HG02678 (cell line): ENCODE measurements around the gene SLC34A3.

Experiments used
- ATAC-seq: cut with Tn5 transposase; IDR thresholded peaks from one replicate; pipeline ENCODE4 v1.9.1; 2021; ENCODE audit warnings: mild to moderate bottlenecking, moderate library complexity; ENCODE audit not compliant: unreplicated experiment

The SLC34A3 gene

DNA sequence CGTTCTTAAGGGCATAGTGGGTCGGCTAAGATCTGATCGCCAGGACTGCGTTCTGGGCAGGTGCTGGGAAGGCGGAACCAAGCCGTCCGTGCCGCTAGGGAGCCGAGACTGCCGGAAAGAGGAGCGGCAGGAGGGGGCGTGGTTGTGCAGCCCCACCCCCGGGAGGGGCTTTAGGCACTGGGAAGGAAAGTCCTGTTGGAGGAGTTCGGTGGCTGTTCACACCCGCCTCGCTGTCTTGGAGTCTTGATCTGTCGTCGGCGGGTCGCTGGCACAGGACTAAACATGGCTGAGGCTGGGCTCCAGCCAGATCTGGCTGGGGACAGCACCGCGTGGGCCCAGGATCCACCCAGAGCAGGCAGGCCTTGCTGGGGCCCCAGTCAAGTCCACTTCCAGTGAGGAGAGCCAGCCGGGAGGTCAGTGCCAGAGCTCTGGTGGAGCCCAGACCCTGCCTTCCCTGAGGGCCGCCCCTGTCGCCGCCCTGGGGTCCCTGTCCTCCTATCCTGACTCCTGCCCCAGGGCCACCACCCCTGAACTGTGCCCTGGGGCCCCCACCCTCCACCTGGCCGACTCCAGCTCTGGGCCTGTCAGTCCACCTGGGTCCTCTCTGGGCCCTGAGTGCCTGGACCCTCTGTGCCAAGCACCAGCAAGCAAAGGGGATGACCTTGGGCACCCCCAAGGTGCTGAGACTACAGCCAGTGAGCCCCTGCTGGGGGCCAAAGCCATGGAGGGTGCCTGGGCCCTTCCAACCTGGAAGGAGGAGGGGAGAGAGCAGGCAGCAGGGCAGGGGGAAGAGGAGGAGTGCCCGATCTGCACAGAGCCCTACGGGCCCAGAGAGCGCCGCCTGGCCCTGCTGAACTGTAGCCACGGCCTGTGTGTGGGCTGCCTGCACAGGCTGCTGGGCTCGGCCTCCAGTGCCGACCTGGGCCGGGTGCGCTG lies 13.2 kb upstream of the SLC34A3 start:
- ATAC-seq, result no peak

DNA sequence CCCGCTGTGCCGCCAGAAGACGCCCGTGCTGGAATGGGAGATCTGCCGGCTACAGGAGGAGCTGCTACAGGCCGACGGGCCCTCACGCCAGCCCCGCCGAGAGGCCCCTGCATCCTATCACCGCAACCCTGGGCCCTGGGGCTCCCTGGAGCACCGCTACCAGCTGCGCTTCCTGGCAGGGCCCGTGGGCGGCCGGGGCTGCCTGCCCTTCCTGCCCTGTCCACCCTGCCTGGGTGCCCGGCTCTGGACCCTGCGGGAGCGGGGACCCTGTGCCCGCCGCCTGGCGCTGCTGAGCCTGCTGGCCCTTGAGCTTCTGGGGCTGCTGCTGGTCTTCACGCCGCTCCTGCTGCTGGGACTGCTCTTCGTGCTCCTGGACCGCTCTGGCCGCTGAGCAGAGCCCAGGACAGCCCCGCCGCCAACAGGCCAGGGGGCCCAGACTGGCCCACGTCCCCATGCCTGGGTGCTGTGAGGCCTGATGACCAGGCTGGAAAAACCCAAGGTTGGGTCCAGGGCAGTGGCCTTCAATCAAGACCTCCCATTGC lies 12.4 kb upstream of the SLC34A3 start:
- no peak for ATAC-seq

DNA sequence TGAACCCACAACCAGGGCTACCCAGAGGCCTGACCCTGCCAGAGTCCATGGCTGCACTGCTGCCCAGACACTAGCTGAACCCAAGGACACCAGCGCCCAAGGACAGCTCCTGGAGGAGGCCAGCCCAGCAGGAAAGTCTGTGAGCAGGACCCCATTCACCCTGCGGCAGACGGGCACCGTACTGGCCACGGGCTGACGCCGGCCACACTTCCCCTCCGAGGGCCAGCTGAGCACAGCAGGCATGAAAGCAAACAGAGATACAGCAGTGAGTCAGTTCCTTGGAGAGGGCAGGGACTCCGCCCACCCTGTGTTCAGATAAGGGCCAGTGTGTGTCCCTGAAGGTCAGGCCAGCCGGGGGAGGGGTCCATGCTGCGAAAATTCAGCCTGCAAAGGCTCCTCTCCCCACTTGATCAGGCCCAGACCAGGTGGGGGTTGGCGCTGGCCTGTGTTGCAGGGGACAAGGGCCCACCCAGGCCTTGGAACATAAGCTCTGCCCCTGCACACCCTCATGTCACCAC lies 11.9 kb upstream of the SLC34A3 start:
- no peak for ATAC-seq

DNA sequence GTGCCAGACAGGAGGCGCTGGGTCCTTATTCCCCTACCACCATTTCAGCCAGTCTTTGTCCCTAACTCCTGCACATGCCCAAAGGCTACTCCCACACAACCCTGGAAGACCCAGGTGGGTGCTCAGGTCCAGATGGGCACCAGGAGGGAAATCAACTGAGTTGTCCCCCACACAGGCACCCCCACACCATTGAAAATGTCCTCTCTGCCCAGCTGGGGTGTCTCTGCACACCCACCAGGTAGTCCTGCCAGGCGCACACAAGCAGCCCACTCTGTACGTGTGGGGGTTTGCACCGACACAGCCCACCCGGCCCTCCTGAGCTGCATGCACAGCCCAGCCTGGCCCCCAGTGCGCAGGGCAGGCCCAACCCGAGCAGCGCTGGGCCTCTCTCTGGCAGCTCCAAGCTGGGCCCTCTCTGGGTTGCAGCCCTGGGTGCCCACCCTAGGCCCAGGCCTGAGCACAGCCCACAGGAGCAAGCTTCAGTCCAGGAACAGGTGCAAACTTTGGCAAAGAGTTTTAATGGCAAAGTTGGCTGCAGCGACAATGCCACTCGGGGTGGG lies 10.9 kb upstream of the SLC34A3 start:
- ATAC-seq, result no peak

DNA sequence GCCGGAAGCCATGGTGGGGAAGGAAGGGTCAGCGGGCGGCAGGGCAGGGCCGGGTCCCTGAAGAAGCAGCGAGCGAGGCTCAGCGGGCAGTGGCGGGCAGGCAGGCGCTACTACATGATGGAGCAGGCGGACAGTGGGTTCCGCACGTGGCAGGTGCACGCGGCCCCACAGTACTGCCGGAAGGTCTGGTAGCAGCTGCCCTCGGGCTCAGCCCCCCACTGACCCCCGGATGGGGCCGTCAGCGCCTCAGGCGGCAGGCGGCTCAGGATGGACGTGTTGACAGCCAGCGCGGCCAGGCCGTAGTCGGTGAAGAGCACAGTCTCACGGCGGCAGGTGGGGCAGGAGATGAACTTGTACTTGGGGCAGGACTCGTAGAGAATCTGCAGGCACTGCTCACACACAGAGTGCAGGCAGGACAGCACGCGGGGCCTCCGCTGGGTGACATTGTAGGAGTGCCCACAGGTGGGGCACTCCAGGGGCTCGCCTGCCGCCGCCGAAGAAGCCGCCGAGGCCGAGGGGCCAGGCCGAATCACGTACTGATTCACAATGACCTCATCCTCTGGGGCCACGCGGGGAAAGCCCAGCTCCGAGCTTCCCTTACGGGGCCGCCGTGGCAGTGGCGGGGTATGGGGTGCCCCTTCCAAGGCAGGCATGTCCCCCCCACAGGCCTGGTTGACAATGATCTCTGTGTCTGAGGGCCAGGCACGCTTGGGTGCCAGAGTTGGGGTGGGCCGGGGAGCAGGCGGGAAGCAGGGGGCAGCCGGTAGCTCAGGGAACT lies 10.2 kb upstream of the SLC34A3 start:
- ATAC-seq, result no peak

DNA sequence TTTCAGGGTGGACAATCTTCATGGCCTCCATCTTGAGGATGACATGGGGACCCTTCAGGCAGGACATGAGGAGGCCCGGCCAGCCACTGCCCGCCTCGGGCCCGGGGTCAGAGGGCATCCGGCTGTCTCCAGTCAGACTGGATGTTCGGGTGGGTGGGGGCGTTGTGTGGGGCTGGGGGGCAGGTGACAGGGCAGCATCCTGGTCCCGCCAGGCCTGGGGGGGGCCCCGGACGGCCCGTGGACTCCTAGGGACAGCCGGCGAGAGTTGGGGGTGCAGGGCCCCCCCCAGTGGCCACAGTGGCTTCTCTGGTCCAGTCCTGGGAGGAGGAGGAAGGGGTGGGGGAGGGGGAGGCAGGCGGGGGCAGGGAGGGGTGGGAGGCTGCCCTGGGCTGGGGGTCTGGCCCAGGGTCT lies 9.6 kb upstream of the SLC34A3 start:
- no peak for ATAC-seq

DNA sequence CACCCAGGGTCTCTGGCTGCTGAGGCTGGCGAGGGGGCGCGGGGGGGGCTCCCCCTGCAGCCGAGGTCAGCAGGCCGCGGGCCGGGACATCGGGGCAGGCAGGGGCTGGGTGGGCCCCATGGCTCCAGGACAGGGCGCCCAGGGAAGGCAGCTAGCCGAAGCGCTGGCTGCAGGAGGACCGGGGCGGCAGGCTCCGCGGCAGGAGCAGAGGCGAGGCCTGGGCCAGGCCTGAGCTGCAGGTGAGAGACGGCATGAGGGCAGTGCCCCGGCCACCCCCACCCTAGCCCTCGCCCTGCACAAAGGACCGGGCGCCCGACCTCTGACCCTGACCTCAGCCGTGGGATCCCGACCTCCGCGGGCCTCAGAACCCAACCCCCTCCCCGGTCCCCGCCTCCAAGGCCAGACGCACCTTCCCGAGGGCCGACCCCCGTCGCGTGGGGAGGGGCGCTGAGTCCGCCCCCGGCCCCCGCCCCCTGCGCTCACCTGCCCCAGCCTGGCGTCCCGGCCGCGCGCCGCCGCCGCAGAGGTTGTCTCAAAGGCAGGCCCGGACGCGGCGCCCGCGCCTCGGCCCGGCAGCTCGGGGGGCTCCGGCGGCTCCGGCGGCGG lies 9.1 kb upstream of the SLC34A3 start:
- no peak for ATAC-seq

DNA sequence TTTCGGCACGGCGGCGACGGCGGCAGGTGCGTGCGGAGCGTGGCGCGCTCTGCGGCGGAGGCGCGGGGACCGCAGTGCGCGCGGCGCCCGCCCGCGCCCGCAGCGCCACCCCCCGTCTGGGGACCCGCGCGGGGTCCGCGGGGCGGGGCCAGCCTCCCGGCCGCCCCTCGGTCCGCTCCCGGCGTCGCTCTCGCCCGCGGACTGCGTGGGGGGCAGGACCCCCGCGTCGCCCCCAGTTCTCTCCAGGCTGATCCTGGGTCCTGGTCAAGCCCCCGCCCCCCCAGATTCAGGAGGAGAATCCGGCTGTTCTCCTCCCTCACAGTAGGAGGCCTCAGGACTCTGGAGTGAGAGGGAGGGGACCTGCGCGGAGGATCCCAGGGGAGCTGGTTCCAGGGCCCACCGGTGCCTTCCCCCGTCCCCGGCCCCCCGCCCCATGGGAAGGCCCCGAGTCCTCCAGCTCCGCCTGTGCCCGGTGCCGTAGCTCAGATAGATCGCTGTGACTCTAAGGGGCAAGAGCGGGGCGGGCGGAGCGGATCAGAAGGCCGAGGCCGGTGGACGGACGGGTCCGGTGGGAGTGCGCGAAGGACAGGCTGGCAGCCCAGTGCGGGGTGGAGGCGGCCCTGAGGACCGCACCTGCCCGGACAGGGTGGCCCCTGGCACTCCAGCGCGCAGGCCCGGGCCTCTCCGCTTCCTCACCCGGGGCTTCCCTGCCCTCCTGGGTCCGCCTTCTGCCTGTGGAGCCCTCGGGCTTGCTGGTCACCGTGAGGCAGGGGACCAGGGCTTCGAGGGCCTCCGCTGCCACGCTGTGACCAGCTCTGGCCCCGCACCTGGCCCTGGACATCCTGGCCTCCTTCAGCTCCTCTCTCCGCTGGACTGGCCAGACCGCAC lies 8.3 kb upstream of the SLC34A3 start, which contains the start of gene RNF208:
TSS of gene RNF208 (minus strand) at position 51 of the 888 bp plus-strand sequence. CDS start 1,028 bp downstream, outside the sequence.
- peak; percentile 3 for ATAC-seq

DNA sequence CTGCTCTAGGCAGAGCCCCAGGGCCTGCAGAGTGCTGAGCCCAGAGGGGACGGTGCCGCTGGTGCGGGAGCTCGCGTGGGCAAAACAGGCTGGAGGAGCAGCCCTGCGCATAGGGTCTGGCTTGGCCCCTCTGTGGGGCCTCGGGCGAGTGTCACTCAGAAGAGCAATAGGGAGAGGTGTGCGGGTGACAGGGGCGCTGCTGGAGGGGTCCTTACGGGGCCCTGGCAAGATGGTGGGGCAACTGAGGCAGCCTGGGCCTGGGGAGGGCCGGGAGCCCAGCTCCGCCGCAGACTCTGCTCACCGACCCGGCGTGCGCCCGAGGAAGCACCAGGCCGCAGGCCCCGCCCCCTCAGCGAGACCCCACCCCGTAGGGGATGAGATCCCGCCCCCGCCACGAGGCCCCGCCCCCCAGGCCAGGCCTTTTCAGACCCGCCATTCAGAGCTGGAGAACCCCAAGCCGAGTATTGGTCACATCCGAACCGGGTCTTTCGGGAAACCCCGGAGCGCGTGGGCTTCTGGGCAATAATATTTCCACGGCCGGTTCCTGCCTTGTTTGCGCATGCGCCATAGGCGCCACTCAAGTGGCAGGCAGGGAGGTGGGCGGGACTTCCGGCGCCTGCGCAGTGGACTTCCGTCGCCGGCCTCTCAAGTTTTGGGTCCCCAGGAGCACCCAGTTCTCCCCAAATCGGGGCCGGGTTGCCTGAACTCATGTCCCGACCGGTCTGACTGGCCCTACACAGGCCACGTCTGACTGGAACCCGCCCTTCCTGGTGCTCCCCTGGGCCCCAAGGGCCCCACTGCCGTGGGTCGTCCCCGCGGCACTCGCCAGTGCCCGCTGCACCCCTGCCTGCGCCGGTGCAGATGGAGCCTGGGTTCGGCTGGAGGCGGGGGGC lies 7.4 kb upstream of the SLC34A3 start:
- ATAC-seq, result peak; percentile 69

DNA sequence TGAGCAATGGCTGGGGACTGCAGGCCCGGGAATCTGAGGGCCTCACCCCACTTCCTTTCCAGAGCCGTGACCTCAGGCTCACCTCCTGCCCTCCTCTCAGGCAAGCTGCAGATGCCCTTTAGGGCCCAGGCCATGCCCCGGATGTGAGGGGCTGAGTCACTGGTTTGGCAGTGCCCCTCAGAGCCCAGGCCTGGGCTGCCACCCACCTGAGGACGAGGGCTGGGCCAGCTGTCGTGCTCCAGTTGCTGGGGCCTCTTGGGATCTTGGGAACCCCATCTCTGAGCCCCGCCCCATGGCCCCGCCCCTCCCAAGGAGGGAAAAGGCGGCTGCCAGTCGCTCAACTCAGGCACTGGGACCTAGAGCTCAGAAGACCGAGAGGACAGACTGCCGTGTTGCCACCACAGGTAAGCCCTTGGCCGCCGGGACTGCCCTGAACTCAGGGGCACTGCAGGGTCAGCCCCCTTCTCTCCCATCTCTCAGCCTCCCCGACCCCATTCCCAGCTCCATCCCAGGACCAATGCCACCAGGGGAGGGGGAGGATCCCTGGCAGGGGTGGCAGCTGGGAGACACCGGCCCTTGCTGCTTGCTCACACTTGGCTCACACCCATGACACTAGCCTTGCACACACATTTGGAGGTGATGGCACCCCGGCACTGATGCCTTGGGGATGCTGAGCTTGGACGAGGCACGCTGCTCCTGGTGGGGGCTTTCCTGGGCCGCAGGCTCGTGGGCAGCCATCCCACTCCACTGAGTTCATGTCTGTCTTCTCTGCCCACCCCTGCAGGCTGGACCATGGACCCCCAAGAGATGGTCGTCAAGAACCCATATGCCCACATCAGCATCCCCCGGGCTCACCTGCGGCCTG lies 5.6 kb upstream of the SLC34A3 start, which contains the start of gene CYSRT1:
TSS of gene CYSRT1 (plus strand) at position 345 of the 865 bp plus-strand sequence. CDS start at position 793, 448 bp downstream.
- ATAC-seq, result no peak

DNA sequence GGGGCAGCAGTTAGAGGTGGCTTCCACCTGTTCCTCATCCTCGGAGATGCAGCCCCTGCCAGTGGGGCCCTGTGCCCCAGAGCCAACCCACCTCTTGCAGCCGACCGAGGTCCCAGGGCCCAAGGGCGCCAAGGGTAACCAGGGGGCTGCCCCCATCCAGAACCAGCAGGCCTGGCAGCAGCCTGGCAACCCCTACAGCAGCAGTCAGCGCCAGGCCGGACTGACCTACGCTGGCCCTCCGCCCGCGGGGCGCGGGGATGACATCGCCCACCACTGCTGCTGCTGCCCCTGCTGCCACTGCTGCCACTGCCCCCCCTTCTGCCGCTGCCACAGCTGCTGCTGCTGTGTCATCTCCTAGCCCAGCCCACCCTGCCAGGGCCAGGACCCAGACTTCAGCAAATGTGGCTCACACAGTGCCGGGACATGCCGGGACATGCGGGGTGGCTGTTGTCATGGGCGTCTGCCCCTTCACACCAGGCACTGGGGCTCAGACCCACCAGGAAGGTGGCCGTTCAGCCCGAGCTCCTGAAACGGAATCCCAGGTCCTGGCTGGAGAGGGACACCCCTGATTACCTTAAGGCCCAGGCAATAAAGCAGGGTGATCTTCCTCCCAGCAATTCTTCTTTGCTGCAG lies 4.9 kb upstream of the SLC34A3 start:
- no peak for ATAC-seq

DNA sequence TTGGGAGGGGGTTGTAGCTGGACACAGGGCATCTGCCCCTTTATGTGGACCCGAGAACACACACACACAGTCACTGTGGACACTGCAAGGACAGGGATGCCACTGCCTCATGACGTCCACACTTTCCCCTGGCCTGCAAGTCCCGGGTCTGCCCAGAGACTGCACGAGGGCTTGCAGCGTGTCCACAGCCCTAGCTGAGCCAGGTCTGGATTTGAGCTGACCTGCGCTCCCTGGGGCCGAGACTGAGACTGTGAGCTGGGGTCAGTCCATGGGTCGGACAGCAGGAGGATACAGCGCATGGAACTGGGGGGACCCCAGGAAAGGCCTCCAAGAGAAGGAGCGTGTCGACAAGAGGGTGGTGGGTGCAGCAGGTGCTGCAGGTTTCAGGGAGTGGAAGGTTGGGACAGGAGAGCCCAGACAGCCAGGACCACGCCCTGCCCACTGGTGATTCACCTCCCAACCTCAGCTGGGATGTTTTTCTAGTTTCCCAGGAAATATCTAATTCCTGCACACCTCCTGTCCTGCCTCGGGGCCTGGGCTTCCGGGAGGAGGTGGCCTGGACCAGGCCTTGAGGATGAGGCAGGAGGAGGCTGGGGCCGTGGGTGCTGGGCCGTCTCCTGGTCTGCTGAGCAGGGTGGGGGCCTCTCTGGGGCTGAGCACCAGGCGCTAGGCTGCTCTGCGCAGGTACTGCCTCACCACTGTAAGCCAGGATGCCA lies 4.2 kb upstream of the SLC34A3 start:
- no peak for ATAC-seq

DNA sequence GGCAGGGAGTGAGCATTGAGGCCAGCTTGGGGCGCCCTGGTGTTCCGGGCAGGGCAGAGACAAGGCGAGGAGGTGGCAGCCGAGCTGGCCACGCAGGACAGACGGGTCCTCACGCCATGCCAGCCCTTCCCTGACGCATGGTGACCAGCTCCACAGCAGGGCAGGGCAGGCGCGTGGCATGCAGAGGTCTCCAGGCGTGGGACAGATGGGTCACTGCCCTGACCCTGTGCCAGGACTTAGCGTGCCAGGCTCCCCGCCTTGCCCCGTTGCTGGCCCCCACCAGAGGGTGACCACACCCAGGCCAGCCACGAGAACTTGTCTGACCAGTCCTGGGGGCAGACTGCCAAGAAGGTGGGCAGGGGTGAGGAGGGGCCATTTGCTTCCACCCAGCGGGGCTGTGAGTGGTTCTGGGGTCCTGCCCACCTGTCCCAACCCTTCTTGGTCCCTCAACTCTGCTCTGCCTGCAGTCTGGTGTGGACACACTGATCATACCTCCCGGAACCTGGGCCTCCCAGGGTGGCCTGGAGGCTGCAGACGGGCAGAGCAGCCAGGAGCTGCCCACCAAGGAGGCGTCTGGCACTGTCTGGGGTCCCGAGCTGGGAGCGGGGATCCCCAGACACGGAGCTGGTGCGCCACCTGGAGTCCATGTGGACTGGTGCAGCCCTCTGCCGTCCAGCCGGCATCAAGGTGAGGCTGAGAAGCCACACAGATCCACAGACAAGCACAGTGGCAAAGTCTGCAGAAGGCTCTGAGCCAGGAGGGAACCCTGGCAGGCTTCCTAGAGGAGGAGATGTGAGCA lies 3.4 kb upstream of the SLC34A3 start, which contains the start of gene RNF224:
TSS of gene RNF224 (plus strand) at position 449 of the 799 bp plus-strand sequence. CDS start 834 bp downstream, outside the sequence.
- no peak for ATAC-seq

DNA sequence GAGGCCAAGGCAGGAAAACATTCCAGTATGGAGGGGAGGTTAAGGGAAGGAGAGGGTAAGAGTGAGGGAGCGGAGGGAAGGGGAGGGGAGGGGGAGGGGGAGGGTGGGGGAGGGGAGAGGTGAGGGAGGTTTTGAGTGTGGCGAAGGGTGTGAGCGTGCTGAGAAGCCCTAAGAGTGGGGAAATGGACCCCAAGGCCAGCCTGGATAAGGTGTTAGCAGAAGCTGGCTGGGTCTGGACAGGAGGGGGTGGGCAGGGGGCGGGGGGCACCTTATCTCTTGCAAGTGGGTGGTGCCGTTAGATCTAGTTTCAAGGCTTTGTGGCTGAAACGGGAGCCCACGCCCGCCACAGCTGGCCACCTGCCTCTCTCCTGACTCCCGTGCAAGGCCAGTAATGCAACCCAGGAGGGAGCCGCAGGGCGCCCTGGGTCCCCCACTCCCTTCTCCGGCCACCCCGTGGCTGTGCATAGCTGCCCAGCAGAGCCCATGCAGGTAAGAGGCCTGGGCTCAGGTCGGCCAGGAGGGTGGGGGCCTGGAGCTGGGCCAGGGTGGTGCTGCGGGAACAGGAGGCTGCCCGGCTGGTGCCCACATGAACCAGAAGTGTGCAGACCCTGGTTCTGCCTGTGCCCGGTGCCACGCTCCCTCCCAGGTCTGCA lies 2.7 kb upstream of the SLC34A3 start:
- ATAC-seq, result no peak

DNA sequence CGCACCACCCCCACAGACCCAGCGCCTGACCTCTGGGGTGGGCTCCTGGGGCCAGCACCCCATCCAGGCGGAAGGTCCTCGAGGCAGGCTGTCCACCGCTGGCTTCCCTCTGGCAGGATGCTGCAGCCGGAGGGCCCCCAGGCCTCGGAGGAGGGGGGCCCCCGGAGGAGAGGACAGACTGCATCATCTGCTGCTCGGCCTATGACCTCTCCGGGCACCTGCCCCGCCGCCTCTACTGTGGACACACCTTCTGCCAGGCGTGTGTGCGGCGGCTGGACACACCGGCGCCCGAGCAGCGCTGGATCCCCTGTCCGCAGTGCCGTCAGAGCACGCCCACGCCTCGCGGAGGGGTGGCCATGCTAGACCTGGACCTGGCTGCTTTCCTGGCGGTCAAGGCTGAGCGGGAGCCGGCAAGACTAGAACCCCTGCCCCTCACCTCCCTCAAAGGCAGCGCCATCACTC lies 2.2 kb upstream of the SLC34A3 start:
- no peak for ATAC-seq
